Thyroid gland (tissue), 4 donors: ENCODE measurements around the gene USP24.

ENCODE experiments used
- POLR2A ChIP-seq, 2 donors: fragments of 450-650 bp; IDR thresholded peaks; one replicate each; pipeline ENCODE4 v1.6.1; 2017; ENCODE audit warnings: antibody characterized with exemption in 2 of 2, mild to moderate bottlenecking in 2 of 2, moderate library complexity in 1 of 2
- TF ChIP-seq, protein P1 (sequence below), 6 experiments: fragments of 200-600 bp in 3 of 6; fragments of 450-650 bp in 3 of 6; sonication (generic) in 3 of 6; IDR thresholded peaks; one replicate each; pipeline ENCODE4 v1.5.1; 2016 to 2019; ENCODE audit warnings: antibody characterized with exemption in 6 of 6, mild to moderate bottlenecking in 2 of 6, inconsistent platforms in 1 of 6, moderate library complexity in 1 of 6

DNA sequence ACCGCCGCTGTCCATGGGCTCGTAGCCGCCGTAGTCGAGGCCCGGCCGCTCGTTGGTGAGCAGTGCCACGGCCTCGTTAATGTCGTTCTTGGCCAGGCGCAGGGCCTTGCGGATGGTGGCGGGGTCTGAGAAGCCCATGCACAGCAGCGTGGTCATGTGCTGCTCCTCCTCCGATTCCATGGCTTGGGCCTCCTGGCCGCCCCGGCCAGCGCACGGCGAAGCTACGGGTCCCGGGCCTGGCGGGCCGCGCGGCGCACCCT lies 300 bp downstream of the USP24 start:
- TF ChIP-seq, protein P1, sequence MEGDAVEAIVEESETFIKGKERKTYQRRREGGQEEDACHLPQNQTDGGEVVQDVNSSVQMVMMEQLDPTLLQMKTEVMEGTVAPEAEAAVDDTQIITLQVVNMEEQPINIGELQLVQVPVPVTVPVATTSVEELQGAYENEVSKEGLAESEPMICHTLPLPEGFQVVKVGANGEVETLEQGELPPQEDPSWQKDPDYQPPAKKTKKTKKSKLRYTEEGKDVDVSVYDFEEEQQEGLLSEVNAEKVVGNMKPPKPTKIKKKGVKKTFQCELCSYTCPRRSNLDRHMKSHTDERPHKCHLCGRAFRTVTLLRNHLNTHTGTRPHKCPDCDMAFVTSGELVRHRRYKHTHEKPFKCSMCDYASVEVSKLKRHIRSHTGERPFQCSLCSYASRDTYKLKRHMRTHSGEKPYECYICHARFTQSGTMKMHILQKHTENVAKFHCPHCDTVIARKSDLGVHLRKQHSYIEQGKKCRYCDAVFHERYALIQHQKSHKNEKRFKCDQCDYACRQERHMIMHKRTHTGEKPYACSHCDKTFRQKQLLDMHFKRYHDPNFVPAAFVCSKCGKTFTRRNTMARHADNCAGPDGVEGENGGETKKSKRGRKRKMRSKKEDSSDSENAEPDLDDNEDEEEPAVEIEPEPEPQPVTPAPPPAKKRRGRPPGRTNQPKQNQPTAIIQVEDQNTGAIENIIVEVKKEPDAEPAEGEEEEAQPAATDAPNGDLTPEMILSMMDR (IDR thresholded peaks at IDR 0.05): no peak
- no peak for TF ChIP-seq POLR2A (IDR thresholded peaks at IDR 0.05)
